Hepatocyte (in vitro differentiated cells): ENCODE data around the gene FAR2.

Experiments
- EZH2 ChIP-seq: fragments of 200-600 bp; sonication (generic); IDR thresholded peaks from 2 replicates; pipeline ENCODE4 v1.6.1; 2016; ENCODE audit warnings: antibody characterized with exemption, mild to moderate bottlenecking, borderline replicate concordance
- EZH2phosphoT487 ChIP-seq: fragments of 200-600 bp; sonication (generic); IDR thresholded peaks from one replicate; pipeline ENCODE4 v1.6.1; 2018; ENCODE audit warnings: antibody characterized with exemption, mild to moderate bottlenecking, low read depth, moderate library complexity; ENCODE audit not compliant: unreplicated experiment, severe bottlenecking
- TF ChIP-seq, protein P1 (sequence below): fragments of 200-600 bp; sonication (generic); IDR thresholded peaks from 2 replicates; pipeline ENCODE4 v1.5.1; 2016; ENCODE audit warnings: antibody characterized with exemption, mild to moderate bottlenecking; ENCODE audit not compliant: poor library complexity

DNA sequence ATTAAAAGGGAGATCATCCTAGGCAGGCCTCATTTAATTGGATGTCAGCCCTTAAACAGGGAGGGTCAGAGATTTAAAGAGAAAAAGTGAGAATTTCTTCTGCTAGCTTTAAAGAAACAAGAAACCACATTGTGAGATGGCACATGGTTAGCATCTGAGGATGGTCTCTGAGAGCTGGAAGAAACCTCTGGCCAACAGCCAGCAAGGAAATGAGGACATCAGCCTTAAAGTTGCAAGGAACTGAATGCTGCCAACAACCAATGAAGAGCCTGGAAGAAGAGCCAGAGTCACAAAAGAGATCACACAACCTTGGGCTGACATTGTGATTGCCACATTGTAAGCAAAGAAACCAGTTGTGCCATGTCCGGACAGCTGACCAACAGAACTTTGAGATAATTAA, 17.5 kb upstream of the FAR2 start:
- TF ChIP-seq, protein P1, sequence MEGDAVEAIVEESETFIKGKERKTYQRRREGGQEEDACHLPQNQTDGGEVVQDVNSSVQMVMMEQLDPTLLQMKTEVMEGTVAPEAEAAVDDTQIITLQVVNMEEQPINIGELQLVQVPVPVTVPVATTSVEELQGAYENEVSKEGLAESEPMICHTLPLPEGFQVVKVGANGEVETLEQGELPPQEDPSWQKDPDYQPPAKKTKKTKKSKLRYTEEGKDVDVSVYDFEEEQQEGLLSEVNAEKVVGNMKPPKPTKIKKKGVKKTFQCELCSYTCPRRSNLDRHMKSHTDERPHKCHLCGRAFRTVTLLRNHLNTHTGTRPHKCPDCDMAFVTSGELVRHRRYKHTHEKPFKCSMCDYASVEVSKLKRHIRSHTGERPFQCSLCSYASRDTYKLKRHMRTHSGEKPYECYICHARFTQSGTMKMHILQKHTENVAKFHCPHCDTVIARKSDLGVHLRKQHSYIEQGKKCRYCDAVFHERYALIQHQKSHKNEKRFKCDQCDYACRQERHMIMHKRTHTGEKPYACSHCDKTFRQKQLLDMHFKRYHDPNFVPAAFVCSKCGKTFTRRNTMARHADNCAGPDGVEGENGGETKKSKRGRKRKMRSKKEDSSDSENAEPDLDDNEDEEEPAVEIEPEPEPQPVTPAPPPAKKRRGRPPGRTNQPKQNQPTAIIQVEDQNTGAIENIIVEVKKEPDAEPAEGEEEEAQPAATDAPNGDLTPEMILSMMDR = no peak
- TF ChIP-seq EZH2 (no peak), EZH2phosphoT487 (no peak)
